AG09309 (cell line): ENCODE measurements around the gene ARCN1.

ENCODE experiments used
- DNase-seq: peaks from one replicate; pipeline ENCODE4 v3.0.0-alpha.2; 2010; ENCODE audit warnings: low read depth
- H3K4me3 ChIP-seq: 2 replicates; pipeline ENCODE4 v1.5.1; 2011; ENCODE audit warnings: mild to moderate bottlenecking, low read depth, low read length, moderate library complexity; ENCODE audit not compliant: control insufficient read depth
- CTCF ChIP-seq: IDR thresholded peaks from 2 replicates; pipeline ENCODE4 v1.5.1; 2011; ENCODE audit warnings: mild to moderate bottlenecking, low read depth, low read length, inconsistent platforms; ENCODE audit not compliant: insufficient read depth, control insufficient read depth; ENCODE audit errors: missing control alignments

Gene ARCN1

GRCh38 chr11:118646393-118646792, 74.2 kb downstream of the ARCN1 start:
- no peak overlapping the region for H3K4me3 ChIP-seq
- TF ChIP-seq CTCF = no peak
- no peak for DNase-seq

GRCh38 chr11:118648291-118648690, 76.1 kb downstream of the ARCN1 start:
- DNase-seq = no peak
- TF ChIP-seq CTCF = no peak
- no peak overlapping the region for H3K4me3 ChIP-seq

GRCh38 chr11:118649941-118650340, 77.7 kb downstream of the ARCN1 start:
- TF ChIP-seq CTCF = no peak
- DNase-seq = no peak

GRCh38 chr11:118650366-118650765, 78.2 kb downstream of the ARCN1 start:
- TF ChIP-seq CTCF = no peak

More at GRCh38 chr11:118649941-118650340, 77.7 kb downstream of the ARCN1 start:
- no peak overlapping the region for H3K4me3 ChIP-seq

GRCh38 chr11:118651820-118652219, 79.6 kb downstream of the ARCN1 start:
- no peak for TF ChIP-seq CTCF
- DNase-seq = no peak
- H3K4me3 ChIP-seq = no peak overlapping the region

More at GRCh38 chr11:118650366-118650765, 78.2 kb downstream of the ARCN1 start:
- no peak overlapping the region for H3K4me3 ChIP-seq
- DNase-seq = no peak
